ENCODE data around the gene MYCBPAP.

Gene MYCBPAP

GRCh38 chr17:50488880-50489279, 19.4 kb upstream of the MYCBPAP start:
- DNase-seq (ENCODE audit: extremely low read depth, insufficient read length) = no peak
- Histone ChIP-seq H3K27me3 (replicated peaks; ENCODE audit: control insufficient read depth, insufficient read depth, low read length) (no peaks in the 10 kb centered on the region), H3K36me3 (ENCODE audit: control insufficient read depth, insufficient read depth, low read length) (peaks cover 6% of the 10 kb centered on the region), H3K4me3 (replicated peaks; ENCODE audit: low read depth, low read length) (no peak overlapping the region)
- TF ChIP-seq CTCF (IDR thresholded peaks at IDR 0.05; ENCODE audit: insufficient read depth, low read length, poor library complexity, severe bottlenecking) = no peak

- no peak for TF ChIP-seq CTCF (IDR thresholded peaks at IDR 0.05; ENCODE audit: insufficient read depth, low read length, poor library complexity, severe bottlenecking)
- H3K27me3 ChIP-seq (replicated peaks; ENCODE audit: control insufficient read depth, insufficient read depth, low read length) = no peaks in the 10 kb centered on the region
- no peak for DNase-seq (ENCODE audit: extremely low read depth, insufficient read length)
- no peaks in the 10 kb centered on the region for H3K36me3 ChIP-seq (ENCODE audit: control insufficient read depth, insufficient read depth, low read length)
- no peak overlapping the region for H3K4me3 ChIP-seq (replicated peaks; ENCODE audit: low read depth, low read length)
Measured at GRCh38 chr17:50491505-50491904, 16.7 kb upstream of the MYCBPAP start.

- no peaks in the 10 kb centered on the region for H3K36me3 ChIP-seq (ENCODE audit: control insufficient read depth, insufficient read depth, low read length)
- TF ChIP-seq CTCF (IDR thresholded peaks at IDR 0.05; ENCODE audit: insufficient read depth, low read length, poor library complexity, severe bottlenecking) = no peak
- H3K4me3 ChIP-seq (replicated peaks; ENCODE audit: low read depth, low read length) = no peak overlapping the region
- no peak for DNase-seq (ENCODE audit: extremely low read depth, insufficient read length)
- H3K27me3 ChIP-seq (replicated peaks; ENCODE audit: control insufficient read depth, insufficient read depth, low read length) = no peaks in the 10 kb centered on the region
Measured at GRCh38 chr17:50492214-50492613, 16.0 kb upstream of the MYCBPAP start.

GRCh38 chr17:50493744-50494143, 14.5 kb upstream of the MYCBPAP start:
- TF ChIP-seq CTCF (IDR thresholded peaks at IDR 0.05; ENCODE audit: insufficient read depth, low read length, poor library complexity, severe bottlenecking) = no peak
- no peak overlapping the region for H3K4me3 ChIP-seq (replicated peaks; ENCODE audit: low read depth, low read length)
- no peak for DNase-seq (ENCODE audit: extremely low read depth, insufficient read length)
- no peaks in the 10 kb centered on the region for H3K27me3 ChIP-seq (replicated peaks; ENCODE audit: control insufficient read depth, insufficient read depth, low read length)
- H3K36me3 ChIP-seq (ENCODE audit: control insufficient read depth, insufficient read depth, low read length) = no peaks in the 10 kb centered on the region

GRCh38 chr17:50495217-50495823, 12.9 kb upstream of the MYCBPAP start:
- no peaks in the 10 kb centered on the region for H3K27me3 ChIP-seq (replicated peaks; ENCODE audit: control insufficient read depth, insufficient read depth, low read length)
- no peak for TF ChIP-seq CTCF (IDR thresholded peaks at IDR 0.05; ENCODE audit: insufficient read depth, low read length, poor library complexity, severe bottlenecking)
- DNase-seq (ENCODE audit: extremely low read depth, insufficient read length) = no peak

GRCh38 chr17:50495918-50496317, 12.3 kb upstream of the MYCBPAP start:
- DNase-seq (ENCODE audit: extremely low read depth, insufficient read length) = no peak

More at GRCh38 chr17:50495217-50495823, 12.9 kb upstream of the MYCBPAP start:
- no peak overlapping the region for H3K4me3 ChIP-seq (replicated peaks; ENCODE audit: low read depth, low read length)
- no peaks in the 10 kb centered on the region for H3K36me3 ChIP-seq (ENCODE audit: control insufficient read depth, insufficient read depth, low read length)

More at GRCh38 chr17:50495918-50496317, 12.3 kb upstream of the MYCBPAP start:
- no peaks in the 10 kb centered on the region for H3K36me3 ChIP-seq (ENCODE audit: control insufficient read depth, insufficient read depth, low read length)
- H3K4me3 ChIP-seq (replicated peaks; ENCODE audit: low read depth, low read length) = no peak overlapping the region
- H3K27me3 ChIP-seq (replicated peaks; ENCODE audit: control insufficient read depth, insufficient read depth, low read length) = no peaks in the 10 kb centered on the region
- no peak for TF ChIP-seq CTCF (IDR thresholded peaks at IDR 0.05; ENCODE audit: insufficient read depth, low read length, poor library complexity, severe bottlenecking)

All from GM06990 (cell line).